GM20000 (cell line): ENCODE data around the gene SEC16B.
"Not testable (repeated sequence)": the region's sequence is repeated elsewhere in the genome, so short reads cannot be mapped to it uniquely, and the experiment has no call there.

Experiments used
- DNase-seq: peaks from one replicate; pipeline ENCODE4 v3.0.0; 2012; ENCODE audit warnings: low spot score
- CTCF ChIP-seq: IDR thresholded peaks from 2 replicates; pipeline ENCODE4 v1.5.1; 2012; ENCODE audit warnings: mild to moderate bottlenecking, control low read depth; ENCODE audit errors: extremely low read depth, missing control alignments

Gene SEC16B

GRCh38 chr1:178006043-178006442, 36.2 kb upstream of the SEC16B start:
- TF ChIP-seq CTCF: no peak
- DNase-seq: no peak

- TF ChIP-seq CTCF: no peak
Observed at GRCh38 chr1:178005450-178005849, 35.6 kb upstream of the SEC16B start.

GRCh38 chr1:178004926-178005391, 35.1 kb upstream of the SEC16B start:
- TF ChIP-seq CTCF: no peak
- no peak for DNase-seq

More at GRCh38 chr1:178005450-178005849, 35.6 kb upstream of the SEC16B start:
- no peak for DNase-seq

- no peak for TF ChIP-seq CTCF
- DNase-seq: no peak
Observed at GRCh38 chr1:177998696-177999631, 29.1 kb upstream of the SEC16B start.

GRCh38 chr1:177996957-177997356, 27.1 kb upstream of the SEC16B start:
- DNase-seq: no peak
- TF ChIP-seq CTCF: no peak

GRCh38 chr1:177995369-177995768, 25.5 kb upstream of the SEC16B start:
- TF ChIP-seq CTCF: no peak
- no peak for DNase-seq

- DNase-seq: not testable (repeated sequence)
Observed at GRCh38 chr1:177986281-177986680, 16.4 kb upstream of the SEC16B start.

GRCh38 chr1:177984761-177985160, 14.9 kb upstream of the SEC16B start:
- TF ChIP-seq CTCF: no peak
- no peak for DNase-seq
